Measurements from ENCODE around the gene SNX19. TPM values are rescaled to one million over a fixed set of nuclear protein-coding genes. Genes with fewer than 3 reads are reported as not detected.
"Not testable (repeated sequence)": the region's sequence is repeated elsewhere in the genome, so short reads cannot be mapped to it uniquely, and the experiment has no call there.

SNX19 gene
- total RNA-seq, 3 donors from 2014 or later: 91.0 to 119 (median 100) TPM

- no peaks in the 10 kb centered on the region for H3K27me3 ChIP-seq
- H3K27ac ChIP-seq: no peak overlapping the region
- H3K4me3 ChIP-seq: no peak overlapping the region
- DNase-seq (ENCODE audit: low spot score in 2 of 2): no peak
- no peaks in the 10 kb centered on the region for H3K9me3 ChIP-seq
- intact Hi-C loops (cut with DNase I; ENCODE audit: low total_unique reads): loop anchor here (2.0 kb wide), 1 partner anchor 430 kb away; no protein-coding TSS in a partner anchor
- no peaks in the 10 kb centered on the region for H3K36me3 ChIP-seq
- TF ChIP-seq CTCF (IDR thresholded peaks at IDR 0.05): no peak
- TF ChIP-seq POLR2AphosphoS5 (IDR thresholded peaks at IDR 0.05): no peak
- H3K4me1 ChIP-seq: no peaks in the 10 kb centered on the region
Measured at GRCh38 chr11:130865091-130865773, 51.0 kb downstream of the SNX19 start.

GRCh38 chr11:130861902-130862860, 54.1 kb downstream of the SNX19 start:
- DNase-seq (ENCODE audit: low spot score in 2 of 2): peak; percentile 87 to 90
- no peaks in the 10 kb centered on the region for H3K36me3 ChIP-seq
- TF ChIP-seq POLR2AphosphoS5 (IDR thresholded peaks at IDR 0.05): peak; percentile 74 to 83 (median 76)
- no peak for TF ChIP-seq POLR2A (IDR thresholded peaks at IDR 0.05)
- peak; percentile 99 to 100 (median 100) for TF ChIP-seq CTCF (IDR thresholded peaks at IDR 0.05)
- H3K9me3 ChIP-seq: no peaks in the 10 kb centered on the region
- H3K4me3 ChIP-seq: peak overlapping the region in 1 of 3 donors; percentile 57
- no peaks in the 10 kb centered on the region for H3K4me1 ChIP-seq
- H3K27me3 ChIP-seq: no peaks in the 10 kb centered on the region
- intact Hi-C loops (cut with DNase I; ENCODE audit: low total_unique reads): no loop called here
- no peak overlapping the region for H3K27ac ChIP-seq

GRCh38 chr11:130861283-130861682, 55.0 kb downstream of the SNX19 start:
- no peaks in the 10 kb centered on the region for H3K4me1 ChIP-seq
- no peak overlapping the region for H3K27ac ChIP-seq
- intact Hi-C loops (cut with DNase I; ENCODE audit: low total_unique reads): no loop called here
- TF ChIP-seq POLR2AphosphoS5 (IDR thresholded peaks at IDR 0.05): no peak
- TF ChIP-seq POLR2A (IDR thresholded peaks at IDR 0.05): no peak
- TF ChIP-seq CTCF (IDR thresholded peaks at IDR 0.05): no peak
- no peak overlapping the region for H3K4me3 ChIP-seq
- no peak for DNase-seq (ENCODE audit: low spot score in 2 of 2)
- H3K36me3 ChIP-seq: no peaks in the 10 kb centered on the region
- H3K27me3 ChIP-seq: no peaks in the 10 kb centered on the region
- H3K9me3 ChIP-seq: no peaks in the 10 kb centered on the region

GRCh38 chr11:130859886-130860285, 56.4 kb downstream of the SNX19 start:
- no peaks in the 10 kb centered on the region for H3K27me3 ChIP-seq
- H3K4me1 ChIP-seq: no peaks in the 10 kb centered on the region
- no peak for DNase-seq (ENCODE audit: low spot score in 2 of 2)
- H3K4me3 ChIP-seq: no peak overlapping the region
- peak overlapping the region in 1 of 2 donors; percentile 14 for H3K27ac ChIP-seq
- TF ChIP-seq POLR2A (IDR thresholded peaks at IDR 0.05) (no peak), CTCF (IDR thresholded peaks at IDR 0.05) (no peak)
- intact Hi-C loops (cut with DNase I; ENCODE audit: low total_unique reads): no loop called here
- H3K9me3 ChIP-seq: no peaks in the 10 kb centered on the region
- H3K36me3 ChIP-seq: no peaks in the 10 kb centered on the region

- DNase-seq (ENCODE audit: low spot score in 2 of 2): no peak
- no peaks in the 10 kb centered on the region for H3K9me3 ChIP-seq
- intact Hi-C loops (cut with DNase I; ENCODE audit: low total_unique reads): no loop called here
- no peaks in the 10 kb centered on the region for H3K36me3 ChIP-seq
- TF ChIP-seq POLR2A (IDR thresholded peaks at IDR 0.05) (no peak), POLR2AphosphoS5 (IDR thresholded peaks at IDR 0.05) (no peak)
- no peak overlapping the region for H3K27ac ChIP-seq
- no peaks in the 10 kb centered on the region for H3K27me3 ChIP-seq
- no peaks in the 10 kb centered on the region for H3K4me1 ChIP-seq
- H3K4me3 ChIP-seq: no peak overlapping the region
Measured at GRCh38 chr11:130858215-130858614, 58.1 kb downstream of the SNX19 start.

- DNase-seq (ENCODE audit: low spot score in 2 of 2); H3K9me3 ChIP-seq; H3K36me3 ChIP-seq; H3K4me3 ChIP-seq; H3K27me3 ChIP-seq; intact Hi-C loops (cut with DNase I; ENCODE audit: low total_unique reads); H3K4me1 ChIP-seq; H3K27ac ChIP-seq: not testable (repeated sequence)
Measured at GRCh38 chr11:130855707-130856106, 60.6 kb downstream of the SNX19 start.
